ENCODE measurements around the gene TBC1D12. TPM values are rescaled to one million over a fixed set of nuclear protein-coding genes. Genes with fewer than 3 reads are reported as not detected.

TBC1D12 gene
- total RNA-seq, 2 donors from 2014 or later = 0.84 to 1.6 TPM

GRCh38 chr10:94420516-94420915 is 18.2 kb downstream of the TBC1D12 start:
- Mint-ChIP-seq H3K36me3 (ENCODE audit: low read depth) (no peaks in the 10 kb centered on the region), H3K9me3 (peaks cover 5% of the 10 kb centered on the region), H3K27ac (no peak overlapping the region), H3K4me1 (no peaks in the 10 kb centered on the region), H3K4me3 (no peak overlapping the region), H3K27me3 (peaks cover 22% of the 10 kb centered on the region)
- no peak for ATAC-seq (replicated peaks)

GRCh38 chr10:94420998-94421528 is 18.7 kb downstream of the TBC1D12 start:
- Mint-ChIP-seq H3K27ac (no peak overlapping the region), H3K27me3 (peaks cover 20% of the 10 kb centered on the region), H3K4me3 (no peak overlapping the region), H3K9me3 (peaks cover 5% of the 10 kb centered on the region), H3K4me1 (no peaks in the 10 kb centered on the region), H3K36me3 (ENCODE audit: low read depth) (no peaks in the 10 kb centered on the region)
- no peak for ATAC-seq (replicated peaks)

- Mint-ChIP-seq H3K27me3 (peaks cover 18% of the 10 kb centered on the region), H3K36me3 (ENCODE audit: low read depth) (no peaks in the 10 kb centered on the region), H3K4me3 (no peak overlapping the region), H3K4me1 (no peaks in the 10 kb centered on the region), H3K27ac (no peak overlapping the region), H3K9me3 (peaks cover 5% of the 10 kb centered on the region)
- ATAC-seq (replicated peaks) = no peak
These were observed 21.3 kb downstream of the TBC1D12 start for GRCh38 chr10:94423627-94424026.

GRCh38 chr10:94424714-94425337 is 22.5 kb downstream of the TBC1D12 start:
- H3K4me1 Mint-ChIP-seq = no peaks in the 10 kb centered on the region
- no peaks in the 10 kb centered on the region for H3K36me3 Mint-ChIP-seq (ENCODE audit: low read depth)
- peaks cover 5% of the 10 kb centered on the region for H3K9me3 Mint-ChIP-seq
- ATAC-seq (replicated peaks) = no peak
- H3K27me3 Mint-ChIP-seq = peaks cover 18% of the 10 kb centered on the region
- no peak overlapping the region for H3K4me3 Mint-ChIP-seq
- H3K27ac Mint-ChIP-seq = no peak overlapping the region

- no peak overlapping the region for H3K4me3 Mint-ChIP-seq
- peaks cover 18% of the 10 kb centered on the region for H3K27me3 Mint-ChIP-seq
- H3K4me1 Mint-ChIP-seq = no peaks in the 10 kb centered on the region
- H3K9me3 Mint-ChIP-seq = peaks cover 5% of the 10 kb centered on the region
- ATAC-seq (replicated peaks) = no peak
- no peak overlapping the region for H3K27ac Mint-ChIP-seq
- H3K36me3 Mint-ChIP-seq (ENCODE audit: low read depth) = no peaks in the 10 kb centered on the region
These were observed 23.6 kb downstream of the TBC1D12 start for GRCh38 chr10:94425942-94426341.

GRCh38 chr10:94427166-94427565 is 24.8 kb downstream of the TBC1D12 start:
- H3K4me1 Mint-ChIP-seq = no peaks in the 10 kb centered on the region
- H3K9me3 Mint-ChIP-seq = peaks cover 5% of the 10 kb centered on the region
- H3K27me3 Mint-ChIP-seq = peaks cover 14% of the 10 kb centered on the region
- no peak overlapping the region for H3K27ac Mint-ChIP-seq
- ATAC-seq (replicated peaks) = no peak
- no peak overlapping the region for H3K4me3 Mint-ChIP-seq
- no peaks in the 10 kb centered on the region for H3K36me3 Mint-ChIP-seq (ENCODE audit: low read depth)

- Mint-ChIP-seq H3K4me3 (no peak overlapping the region), H3K27ac (no peak overlapping the region), H3K9me3 (peaks cover 5% of the 10 kb centered on the region), H3K27me3 (peaks cover 14% of the 10 kb centered on the region), H3K36me3 (ENCODE audit: low read depth) (no peaks in the 10 kb centered on the region), H3K4me1 (no peaks in the 10 kb centered on the region)
- ATAC-seq (replicated peaks) = no peak
These were observed 26.7 kb downstream of the TBC1D12 start for GRCh38 chr10:94428766-94429707.

- H3K27ac Mint-ChIP-seq = no peak overlapping the region
- ATAC-seq (replicated peaks) = no peak
- H3K36me3 Mint-ChIP-seq (ENCODE audit: low read depth) = no peaks in the 10 kb centered on the region
- H3K9me3 Mint-ChIP-seq = no peaks in the 10 kb centered on the region
- no peaks in the 10 kb centered on the region for H3K4me1 Mint-ChIP-seq
- H3K27me3 Mint-ChIP-seq = peaks cover 5% of the 10 kb centered on the region
- no peak overlapping the region for H3K4me3 Mint-ChIP-seq
These were observed 28.4 kb downstream of the TBC1D12 start for GRCh38 chr10:94430701-94431100.

- Mint-ChIP-seq H3K4me1 (no peaks in the 10 kb centered on the region), H3K9me3 (peaks cover 5% of the 10 kb centered on the region), H3K4me3 (no peak overlapping the region), H3K27me3 (peaks cover 1% of the 10 kb centered on the region), H3K27ac (no peak overlapping the region), H3K36me3 (ENCODE audit: low read depth) (no peaks in the 10 kb centered on the region)
- no peak for ATAC-seq (replicated peaks)
These were observed 30.1 kb downstream of the TBC1D12 start for GRCh38 chr10:94432443-94432842.

GRCh38 chr10:94439275-94439861 is 37.0 kb downstream of the TBC1D12 start:
- Mint-ChIP-seq H3K4me3 (no peak overlapping the region), H3K9me3 (peaks cover 8% of the 10 kb centered on the region), H3K36me3 (ENCODE audit: low read depth) (no peaks in the 10 kb centered on the region), H3K27ac (no peak overlapping the region), H3K4me1 (no peaks in the 10 kb centered on the region), H3K27me3 (peaks cover 8% of the 10 kb centered on the region)
- no peak for ATAC-seq (replicated peaks)

GRCh38 chr10:94440096-94440495 is 37.8 kb downstream of the TBC1D12 start:
- no peak overlapping the region for H3K27ac Mint-ChIP-seq
- H3K4me1 Mint-ChIP-seq = no peaks in the 10 kb centered on the region
- ATAC-seq (replicated peaks) = no peak
- no peaks in the 10 kb centered on the region for H3K36me3 Mint-ChIP-seq (ENCODE audit: low read depth)
- peaks cover 8% of the 10 kb centered on the region for H3K27me3 Mint-ChIP-seq
- H3K9me3 Mint-ChIP-seq = peaks cover 8% of the 10 kb centered on the region
- no peak overlapping the region for H3K4me3 Mint-ChIP-seq

- Mint-ChIP-seq H3K4me1 (no peaks in the 10 kb centered on the region), H3K9me3 (no peaks in the 10 kb centered on the region), H3K27me3 (peaks cover 8% of the 10 kb centered on the region), H3K4me3 (no peak overlapping the region), H3K36me3 (ENCODE audit: low read depth) (no peaks in the 10 kb centered on the region), H3K27ac (no peak overlapping the region)
- ATAC-seq (replicated peaks) = no peak
These were observed 40.7 kb downstream of the TBC1D12 start for GRCh38 chr10:94443047-94443446.

- Mint-ChIP-seq H3K4me3 (no peak overlapping the region), H3K27ac (no peak overlapping the region), H3K4me1 (no peaks in the 10 kb centered on the region), H3K9me3 (no peaks in the 10 kb centered on the region), H3K36me3 (ENCODE audit: low read depth) (no peaks in the 10 kb centered on the region), H3K27me3 (peaks cover 8% of the 10 kb centered on the region)
- ATAC-seq (replicated peaks) = no peak
These were observed 41.2 kb downstream of the TBC1D12 start for GRCh38 chr10:94443549-94443948.

- no peak overlapping the region for H3K4me3 Mint-ChIP-seq
- H3K27me3 Mint-ChIP-seq = peaks cover 7% of the 10 kb centered on the region
- H3K27ac Mint-ChIP-seq = no peak overlapping the region
- peaks cover 4% of the 10 kb centered on the region for H3K9me3 Mint-ChIP-seq
- ATAC-seq (replicated peaks) = no peak
- H3K36me3 Mint-ChIP-seq (ENCODE audit: low read depth) = no peaks in the 10 kb centered on the region
- no peaks in the 10 kb centered on the region for H3K4me1 Mint-ChIP-seq
These were observed 48.4 kb downstream of the TBC1D12 start for GRCh38 chr10:94450782-94451181.
